ENCODE data around the gene PODXL2. TPM values are rescaled to one million over a fixed set of nuclear protein-coding genes. Genes with fewer than 3 reads are reported as not detected.

Gene PODXL2
- total and polyA plus RNA-seq, 2 of the 8 experiments (the other 6 are each of a cell fraction or from before 2014, with no cell fraction given): 27.6 to 31.6 TPM

DNA sequence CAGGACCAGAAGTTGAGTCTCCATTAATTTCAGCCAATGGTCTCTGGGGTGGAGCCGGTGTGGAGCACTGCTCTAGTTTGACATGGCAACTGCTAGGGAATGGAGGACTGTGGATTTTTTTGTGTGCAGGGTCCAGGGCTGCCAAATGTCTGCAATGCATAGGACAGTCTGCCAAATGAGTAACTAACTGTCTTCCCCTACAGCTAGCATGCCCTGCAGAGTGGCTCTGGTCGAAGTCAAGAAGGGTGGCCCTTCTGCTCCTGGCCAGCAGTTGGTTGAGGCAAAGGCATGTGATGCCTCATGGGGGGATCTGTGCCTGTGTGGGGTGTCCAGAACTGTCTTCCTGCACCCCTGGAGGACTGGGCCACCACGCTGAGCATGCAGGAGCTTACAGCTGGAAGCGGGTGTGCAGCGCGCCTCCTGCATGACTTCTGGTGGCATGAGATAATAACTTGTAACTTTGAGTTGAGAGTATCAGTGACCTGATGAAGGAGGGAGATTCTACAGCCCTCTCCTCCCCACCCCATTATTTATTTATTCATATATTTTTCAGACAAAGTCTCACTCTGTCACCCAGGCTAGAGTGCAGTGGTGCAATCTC, 43.1 kb upstream of the PODXL2 start:
- Histone ChIP-seq H2BK12ac (ENCODE audit: low read depth, low read length) (no peak overlapping the region), H3K18ac (ENCODE audit: extremely low read depth, low read length) (no peak overlapping the region), H3K4me1 (replicated peaks in 1 of 4; ENCODE audit: control insufficient read depth in 3 of 4, insufficient read depth in 4 of 4, low read length in 3 of 4) (peaks cover 4 to 11% (median 6%) of the 10 kb centered on the region in 4 experiments), H3K23me2 (ENCODE audit: low read depth, low read length) (peaks cover 11% of the 10 kb centered on the region; the same call in 1 of the 2 replicates), H4K20me1 (replicated peaks in 1 of 2; ENCODE audit: control insufficient read depth in 1 of 2, insufficient read depth in 2 of 2, low read length in 2 of 2) (peaks cover 5 to 14% of the 10 kb centered on the region in 2 experiments), H3K79me1 (ENCODE audit: low read depth, low read length) (peaks cover 9% of the 10 kb centered on the region), H4K91ac (replicated peaks; ENCODE audit: insufficient read length, low read length) (no peak overlapping the region), H3K4me2 (ENCODE audit: insufficient read depth in 1 of 2, low read depth in 2 of 2, low read length in 2 of 2) (no peak overlapping the region), H3K27me3 (replicated peaks in 1 of 4; ENCODE audit: control insufficient read depth in 3 of 4, extremely low read depth in 1 of 4, insufficient read depth in 3 of 4, low read length in 3 of 4) (0 out of 7 replicates have a peak, but pooled peaks cover 0 to 6% (median 0%) of the 10 kb centered on the region in 4 experiments), H3K9ac (replicated peaks in 1 of 4; ENCODE audit: extremely low read depth in 1 of 4, low read depth in 3 of 4, low read length in 3 of 4) (no peak overlapping the region), H2AFZ (ENCODE audit: low read length) (no peak overlapping the region), H3K56ac (replicated peaks; ENCODE audit: insufficient read length, low read depth, low read length) (no peak overlapping the region), H3K9me3 (ENCODE audit: insufficient read depth in 2 of 2, low read depth in 1 of 2, low read length in 1 of 2) (no peaks in the 10 kb centered on the region), H3K14ac (ENCODE audit: insufficient read length) (no peak overlapping the region), H3K36me3 (ENCODE audit: control insufficient read depth in 2 of 4, insufficient read depth in 4 of 4, low read length in 3 of 4) (no peaks in the 10 kb centered on the region), H4K8ac (ENCODE audit: extremely low read depth, insufficient read depth, low read length) (no peak overlapping the region), H2BK120ac (replicated peaks; ENCODE audit: low read depth, low read length) (no peak overlapping the region), H2BK20ac (ENCODE audit: low read length) (no peak overlapping the region), H3K4ac (replicated peaks; ENCODE audit: insufficient read length, low read depth, low read length) (no peak overlapping the region), H2BK15ac (ENCODE audit: low read length) (no peak overlapping the region), H3K4me3 (ENCODE audit: extremely low read depth in 1 of 4, insufficient read depth in 2 of 4, low read depth in 3 of 4, low read length in 4 of 4) (no peak overlapping the region), H3K27ac (ENCODE audit: low read depth, low read length) (no peak overlapping the region), H2BK5ac (ENCODE audit: low read depth, low read length) (no peak overlapping the region), H3K23ac (ENCODE audit: insufficient read length) (no peak overlapping the region), H2AK5ac (ENCODE audit: low read depth, low read length) (no peak overlapping the region), H4K5ac (ENCODE audit: insufficient read length, low read depth, low read length) (no peak overlapping the region), H3K79me2 (ENCODE audit: control insufficient read depth in 1 of 2, insufficient read depth in 2 of 2, low read length in 2 of 2) (peaks cover 0 to 20% of the 10 kb centered on the region in 2 experiments; a peak in 1 of 4 replicates)
- WGBS, 2 experiments (ENCODE audit: extremely low coverage in 1 of 2, insufficient coverage in 1 of 2, insufficient read length in 1 of 2, insufficient replicate concordance in 2 of 2, low coverage in 1 of 2, low lambda C conversion rate in 2 of 2, missing lambda C conversion rate in 1 of 2): 88% methylated on average over 6 of the region's 6 CpGs; no CpG with 5 or more reads in 1 of the 2 experiments
- DNase-seq (ENCODE audit: low read depth in 1 of 2, low spot score in 2 of 2) (no peak), FAIRE-seq (no peak)
- no peak for TF ChIP-seq RAD21 (IDR thresholded peaks at IDR 0.05 in 1 of 2, conservative IDR thresholded peaks at IDR 0.05 in 1 of 2; ENCODE audit: low read depth in 2 of 2, low read length in 2 of 2)
- POLR2A ChIA-PET (ENCODE audit: partially characterized antibody): interaction anchor here (1.4 to 2.2 kb wide), 5 partner anchors 10 to 29 kb away, joined by 3 to 10 read pairs (median 5); partner anchors contain the start of gene MCM2
- CTCF ChIA-PET (ENCODE audit: partially characterized antibody): interaction anchor here (0.7 to 9.2 kb wide), 4 partner anchors 11 to 93 kb away, joined by 3 to 77 read pairs (median 7); no protein-coding TSS in a partner anchor

All from H1 (cell line).